Tongue (tissue), 2 donors: ENCODE data around the gene CMYA5. TPM values are rescaled to one million over a fixed set of nuclear protein-coding genes. Genes with fewer than 3 reads are reported as not detected.

Experiments
- DNase-seq: peaks from one replicate; pipeline ENCODE4 v3.0.0-alpha.2; 2015
- total RNA-seq: library from RNA; depleted of rRNA; stranded (reverse); fragments of >200 nt; gene quantifications from one replicate; pipeline ENCODE4 v1.2.3, GENCODE V29; 2014

The CMYA5 gene
- total RNA-seq, 1 donor from 2014 or later: 739 TPM

DNA sequence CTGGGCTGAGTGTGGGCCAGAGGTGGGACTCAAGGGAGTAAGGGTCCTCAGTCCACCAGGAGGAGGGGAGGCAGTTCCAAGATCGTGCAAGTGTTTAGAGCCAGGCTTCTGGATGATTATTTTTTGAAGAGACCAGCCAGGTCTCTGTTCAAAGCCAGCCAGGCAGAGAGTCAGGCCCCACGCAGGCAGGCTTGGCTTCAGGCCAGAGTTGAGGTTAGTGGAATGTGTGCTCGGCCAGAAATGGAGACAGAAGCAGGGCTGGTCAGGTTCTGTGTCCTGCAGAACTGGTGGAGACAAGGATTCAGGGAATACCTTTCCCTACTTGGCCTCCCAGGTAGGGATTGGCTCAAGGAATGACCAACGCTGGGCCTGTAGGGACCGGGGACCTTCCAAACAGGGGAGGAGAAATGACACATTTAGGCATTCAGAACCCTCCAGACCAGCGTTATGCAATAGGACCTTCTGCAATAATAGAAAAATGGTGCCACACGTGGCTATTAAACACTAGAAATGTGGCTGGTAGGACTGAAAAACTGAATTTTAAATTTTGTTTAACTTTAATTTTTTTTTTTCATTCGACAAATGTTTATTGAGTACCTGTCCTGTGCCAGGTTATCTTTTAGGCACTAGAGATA is 106.2 kb downstream of the CMYA5 start:
- DNase-seq: peak; percentile 61

- no peak for DNase-seq
Measured at GRCh38 chr5:79798893-79799590, 109.4 kb downstream of the CMYA5 start.

- no peak for DNase-seq
Measured at GRCh38 chr5:79800979-79801827, 111.6 kb downstream of the CMYA5 start.

DNA sequence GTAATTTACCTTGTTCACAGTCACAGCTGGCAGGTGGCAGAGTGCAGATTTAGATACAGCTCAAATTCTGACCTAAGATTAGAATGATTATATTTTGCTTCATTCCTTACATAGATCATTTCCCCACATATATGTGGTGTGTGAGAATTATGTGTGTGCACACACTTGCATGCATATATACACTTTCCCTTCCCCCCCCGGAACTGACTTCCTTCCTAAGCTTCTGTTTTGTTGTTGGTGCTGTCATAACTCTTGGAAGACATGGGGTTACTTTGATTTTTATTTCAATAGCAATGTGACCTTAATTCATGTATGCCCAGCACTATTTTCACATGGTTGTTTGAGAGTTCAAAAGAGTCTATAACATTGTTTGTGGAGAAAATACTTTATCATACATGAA is 112.8 kb downstream of the CMYA5 start:
- DNase-seq: no peak

DNA sequence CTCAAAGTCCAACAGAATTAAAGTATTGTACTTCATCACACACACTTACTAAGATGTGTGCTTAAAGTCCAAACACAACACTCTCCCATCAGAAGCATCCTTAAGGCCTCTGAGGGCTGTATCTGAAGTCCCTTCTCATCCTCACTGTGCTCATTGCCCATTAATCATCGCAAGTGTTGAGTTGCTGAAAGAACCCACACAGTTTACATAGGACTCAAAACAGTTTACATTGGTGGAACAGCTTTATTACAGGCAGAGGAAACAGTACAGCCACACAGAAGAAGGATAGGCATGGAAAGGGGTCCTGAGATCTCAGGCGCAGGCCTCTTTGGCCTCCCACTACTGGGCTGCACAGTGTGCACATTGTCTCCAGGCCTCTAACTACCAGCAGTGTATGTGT is 113.4 kb downstream of the CMYA5 start:
- no peak for DNase-seq

- peak; percentile 42 for DNase-seq
Measured at GRCh38 chr5:79806741-79807140, 117.1 kb downstream of the CMYA5 start.

GRCh38 chr5:79809743-79810142 is 120.1 kb downstream of the CMYA5 start:
- DNase-seq: no peak

DNA sequence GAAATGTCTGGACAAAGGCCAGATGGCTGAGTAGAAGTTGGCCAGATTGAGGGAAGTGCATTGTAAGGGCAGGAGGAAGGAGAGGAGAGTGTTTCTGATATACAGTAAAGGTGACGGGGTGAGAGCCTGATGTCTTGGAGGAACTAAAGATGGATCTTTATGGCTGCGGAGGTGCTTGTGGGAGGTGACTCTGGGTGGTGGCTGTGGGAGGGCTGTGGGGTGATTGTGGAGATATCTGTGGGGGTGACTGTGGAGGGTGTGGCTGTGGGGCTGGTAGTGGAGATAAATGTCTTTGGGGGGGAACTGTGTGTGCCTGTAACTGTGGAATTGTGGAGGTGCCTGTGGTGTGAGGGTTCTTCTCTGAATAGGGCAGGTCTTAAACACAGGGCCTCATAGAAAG is 121.4 kb downstream of the CMYA5 start:
- DNase-seq: no peak

- no peak for DNase-seq
Measured at GRCh38 chr5:79811904-79812303, 122.3 kb downstream of the CMYA5 start.

DNA sequence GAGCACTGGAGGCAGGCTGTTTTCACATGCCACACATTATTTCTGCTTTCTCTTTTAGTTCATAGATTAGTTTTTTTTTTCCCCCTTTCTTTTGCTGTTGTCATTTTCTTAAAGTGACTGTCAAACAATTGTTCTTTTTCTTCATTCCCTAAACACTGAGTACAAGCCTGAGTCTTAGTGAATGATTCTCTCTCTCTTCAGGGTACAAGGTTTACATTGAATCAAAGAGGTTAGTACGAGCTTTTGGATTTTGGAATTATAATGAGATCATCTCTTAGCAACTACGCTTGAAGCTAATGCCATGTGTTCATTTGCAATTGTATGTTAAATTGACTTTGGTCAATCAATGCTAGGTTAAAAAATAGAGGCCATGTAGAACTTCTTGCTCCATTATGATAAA is 125.1 kb downstream of the CMYA5 start:
- DNase-seq: no peak

DNA sequence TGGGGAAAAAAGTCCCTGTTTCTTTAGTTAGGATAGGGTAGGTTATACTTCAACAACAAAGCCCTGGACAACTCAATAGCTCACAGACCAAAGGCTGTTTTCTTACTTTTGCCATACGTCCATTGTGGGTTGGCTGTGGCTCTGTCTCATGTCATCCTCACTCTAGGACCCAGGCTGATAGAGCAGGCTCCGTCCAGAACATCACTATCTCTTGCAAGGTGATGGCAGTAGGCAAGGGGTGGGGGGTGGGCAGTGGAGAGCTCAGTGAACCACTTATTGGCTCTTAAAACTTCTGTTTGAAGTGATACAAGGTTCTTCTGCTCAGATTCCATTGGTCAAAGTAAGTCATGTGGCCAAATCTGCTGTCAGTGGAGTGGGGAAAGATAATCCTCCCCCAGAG is 126.4 kb downstream of the CMYA5 start:
- no peak for DNase-seq

DNA sequence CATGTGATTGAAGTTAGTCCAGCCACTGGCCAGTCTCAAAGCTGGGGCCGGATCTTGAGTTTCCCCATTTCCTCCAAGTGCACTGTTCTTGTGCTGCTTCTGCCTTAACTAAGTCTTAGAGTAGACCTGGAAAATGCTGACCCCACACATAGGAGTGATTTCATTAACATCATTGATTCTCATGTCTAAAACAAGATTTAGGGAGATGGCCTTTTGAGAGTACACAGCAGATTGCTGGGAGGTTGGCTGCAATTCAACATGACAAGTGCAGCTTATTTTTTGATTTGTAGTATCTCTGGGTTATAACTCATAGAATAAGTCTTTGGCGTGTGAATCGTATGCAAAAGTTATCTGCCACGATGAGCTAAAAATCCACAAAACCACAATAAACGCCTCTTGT is 131.0 kb downstream of the CMYA5 start:
- no peak for DNase-seq

- no peak for DNase-seq
Measured at GRCh38 chr5:79824444-79824843, 134.8 kb downstream of the CMYA5 start.

- no peak for DNase-seq
Measured at GRCh38 chr5:79825802-79826201, 136.2 kb downstream of the CMYA5 start.

DNA sequence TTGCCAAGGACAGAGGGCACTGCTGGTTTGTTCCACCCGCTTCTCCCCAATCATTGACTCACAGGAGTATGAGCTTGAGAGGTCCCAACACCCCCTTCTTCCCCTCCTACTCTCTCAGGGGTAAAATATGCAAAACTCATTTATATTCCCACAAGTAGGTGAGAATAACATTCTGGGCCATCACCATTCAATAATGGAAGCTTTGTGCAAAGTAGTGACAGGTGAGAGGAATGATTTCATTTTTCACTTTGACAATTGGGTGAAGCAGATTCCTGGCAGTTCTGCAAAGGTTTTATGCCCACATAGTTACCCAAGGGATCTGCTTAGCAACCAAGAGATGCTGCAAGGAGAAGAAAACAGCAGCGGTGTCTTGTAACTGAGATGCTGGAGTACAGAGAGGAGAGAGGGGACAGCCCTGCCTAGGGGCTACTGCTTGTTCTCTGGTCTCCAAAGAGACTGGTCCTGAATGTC is 137.6 kb downstream of the CMYA5 start:
- DNase-seq: no peak

DNA sequence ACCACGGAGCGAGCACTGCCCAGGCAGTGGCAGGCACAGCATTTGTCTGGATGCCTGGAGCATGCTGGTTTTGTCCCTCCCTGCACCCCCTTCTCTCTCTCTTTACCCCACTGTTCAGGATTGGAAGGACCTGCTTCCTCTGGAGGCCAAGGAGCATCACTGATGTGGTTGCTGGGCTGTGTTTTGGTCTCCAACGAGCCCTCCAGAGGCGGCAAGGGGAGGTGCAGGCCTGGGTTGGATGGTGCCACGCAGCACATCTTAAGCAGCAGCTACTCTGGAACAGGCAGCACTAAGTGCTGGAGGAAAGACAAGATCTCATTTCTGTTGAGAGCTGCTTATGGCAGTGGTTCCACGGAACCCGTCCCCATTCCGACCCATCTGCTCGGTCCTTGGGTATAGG is 139.6 kb downstream of the CMYA5 start:
- DNase-seq: no peak

- DNase-seq: no peak
Measured at GRCh38 chr5:79831381-79832309, 142.0 kb downstream of the CMYA5 start.

DNA sequence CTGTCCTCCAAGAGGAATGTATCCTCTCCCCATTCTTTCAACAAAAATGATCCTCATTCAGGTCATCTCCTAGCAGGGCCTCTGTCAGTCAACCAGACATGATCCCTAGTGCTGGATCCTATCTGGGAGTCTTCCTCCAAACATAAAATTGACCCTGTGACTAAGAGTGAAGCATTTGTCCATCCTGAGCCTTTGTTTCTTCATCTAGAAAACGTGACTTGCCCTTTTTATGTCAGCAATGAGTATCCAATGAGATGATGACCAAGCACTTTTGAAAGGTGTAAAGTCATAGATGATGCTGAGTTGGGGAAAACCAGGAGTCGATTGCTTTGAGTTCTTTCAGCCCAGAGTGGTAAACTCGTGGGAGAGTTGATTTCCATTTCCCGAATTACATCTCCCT is 143.3 kb downstream of the CMYA5 start:
- no peak for DNase-seq

DNA sequence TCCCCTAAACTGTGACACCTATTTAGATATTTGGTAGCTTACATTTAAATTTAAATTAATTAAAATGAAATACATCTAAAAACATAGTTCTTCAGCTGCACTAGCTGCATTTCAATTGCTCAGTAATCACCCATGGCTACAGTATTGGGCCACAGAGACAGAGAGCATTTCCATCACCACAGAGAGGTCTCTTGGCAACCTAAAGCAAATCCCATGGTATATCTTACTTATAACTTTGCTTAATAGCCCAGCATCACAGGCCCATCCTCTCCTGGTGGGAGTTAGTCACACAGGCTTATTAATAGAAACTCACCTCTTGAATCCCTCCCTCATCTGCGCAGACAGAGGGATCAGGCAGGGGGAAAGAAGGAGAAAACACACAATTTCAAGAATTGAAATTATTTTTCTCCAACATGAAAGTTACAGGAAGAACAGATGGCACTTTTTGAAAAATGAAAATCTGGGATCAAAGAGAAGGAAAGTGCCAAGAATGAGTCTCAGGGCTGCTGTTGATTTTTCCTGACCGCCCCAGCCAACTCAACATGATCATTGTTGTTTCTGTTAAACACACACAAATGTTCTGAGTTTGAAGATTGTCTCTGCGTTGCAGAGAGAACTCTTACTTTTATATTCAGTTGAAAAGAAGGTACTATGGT is 144.6 kb downstream of the CMYA5 start:
- no peak for DNase-seq

DNA sequence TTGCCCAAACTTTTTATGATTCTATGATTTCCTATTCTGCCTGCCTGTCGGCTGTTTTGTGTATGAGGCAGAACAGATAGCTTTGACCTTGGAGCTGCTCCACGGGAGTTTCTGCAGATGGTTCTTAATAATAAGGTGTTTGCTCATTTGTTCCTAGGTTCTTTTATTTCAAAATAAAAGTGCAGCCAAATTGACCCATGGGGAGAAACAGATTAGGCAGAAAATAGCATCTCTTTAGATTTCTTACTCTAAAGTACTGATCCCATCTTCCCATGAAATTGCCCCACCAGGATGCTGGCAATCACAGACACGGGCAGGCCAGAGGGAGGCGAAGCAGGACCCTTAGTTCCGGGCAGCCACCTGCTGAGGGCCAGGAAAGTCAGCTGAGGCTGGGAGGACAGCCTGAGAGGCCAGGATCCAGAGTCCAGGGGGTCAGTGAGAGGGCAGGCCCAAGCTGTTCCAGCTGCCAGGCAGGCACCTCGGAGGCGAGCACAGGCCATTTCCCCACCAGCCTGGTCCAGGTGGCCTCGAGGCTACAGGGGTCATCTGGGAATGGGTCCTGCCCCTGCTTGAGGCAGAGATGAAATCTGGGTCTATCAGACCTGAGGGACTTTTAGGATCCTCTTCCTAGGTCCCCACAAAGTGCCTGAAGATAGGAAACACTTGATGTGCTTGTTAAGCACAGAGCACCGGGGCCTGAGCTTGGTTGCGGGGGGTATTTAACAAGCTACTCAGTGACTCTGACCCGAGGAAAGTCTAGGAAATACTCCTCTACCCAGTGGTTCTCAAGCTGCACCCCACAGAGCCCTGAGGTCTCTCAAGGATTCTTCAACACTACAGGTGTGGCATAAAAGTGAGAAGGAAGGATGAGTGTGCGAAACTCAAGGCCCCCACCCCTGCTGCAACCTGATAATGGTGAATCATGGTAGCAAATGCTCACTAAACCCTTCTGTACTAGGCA is 145.4 kb downstream of the CMYA5 start:
- no peak for DNase-seq
